KBM-7 (cell line): ENCODE measurements around the gene TDP2.
A peak's percentile ranks its signal among the peaks of the same experiment; 100 is the strongest.
"Not testable (repeated sequence)": the region's sequence is repeated elsewhere in the genome, so short reads cannot be mapped to it uniquely, and the experiment has no call there.

Source experiments
- DNase-seq: peaks from one replicate; pipeline ENCODE4 v3.0.0-alpha.2; 2015
- in situ Hi-C: fragments of 300-500 bp; cut with MboI; formaldehyde crosslinking; loops from 2 replicates; pipeline ENCODE4 v1.14.3; 2020; ENCODE audit warnings: low sequenced_read_pairs, low pct_unique_long_range_greater_than_20kb, mixed read lengths

Gene TDP2

DNA sequence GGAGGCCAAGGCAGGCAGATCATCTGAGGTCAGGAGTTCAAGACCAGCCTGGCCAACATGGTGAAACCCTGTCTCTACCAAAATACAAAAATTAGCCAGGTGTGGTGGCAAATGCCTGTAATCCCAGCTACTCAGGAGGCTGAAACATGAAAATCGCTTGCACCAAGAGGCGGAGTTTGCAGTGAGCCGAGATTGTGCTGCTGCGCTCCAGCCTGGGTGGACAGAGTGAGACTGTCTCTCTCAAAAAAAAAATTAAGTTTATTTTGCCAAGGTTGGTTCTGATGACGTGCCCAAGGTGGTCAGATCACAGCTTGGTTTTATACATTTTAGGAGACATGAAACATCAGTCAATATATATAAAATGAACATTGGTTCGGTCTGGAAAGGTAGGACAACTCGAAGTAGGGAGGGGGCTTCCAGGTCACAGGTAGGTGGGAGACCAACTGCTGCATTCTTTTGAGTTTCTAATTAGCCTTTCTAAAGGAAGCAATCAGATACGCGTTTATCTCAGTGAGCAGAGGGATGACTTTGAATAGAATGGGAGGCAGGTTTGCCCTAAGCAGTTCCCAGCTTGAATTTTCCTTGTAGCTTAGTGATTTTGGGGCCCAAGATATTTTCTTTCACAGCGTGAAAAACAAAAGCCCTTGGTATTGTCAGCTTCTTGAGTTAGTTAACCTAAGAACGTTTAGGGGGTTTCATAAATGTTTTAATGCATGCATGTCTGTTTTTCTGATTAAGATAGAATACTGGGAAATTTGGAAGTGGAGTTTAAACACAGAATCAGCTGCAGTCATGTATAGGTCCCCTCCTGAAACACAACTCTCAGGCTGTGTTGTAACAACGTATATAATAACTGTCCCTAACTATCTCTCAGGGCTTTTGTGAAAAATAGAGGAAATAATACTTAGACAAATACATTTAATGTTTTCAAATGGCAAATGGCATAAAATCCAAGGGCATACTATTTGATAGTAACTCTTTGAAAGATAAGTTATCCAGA is 16.9 kb upstream of the TDP2 start:
- no peak for DNase-seq
- in situ Hi-C loops = no loop called here

DNA sequence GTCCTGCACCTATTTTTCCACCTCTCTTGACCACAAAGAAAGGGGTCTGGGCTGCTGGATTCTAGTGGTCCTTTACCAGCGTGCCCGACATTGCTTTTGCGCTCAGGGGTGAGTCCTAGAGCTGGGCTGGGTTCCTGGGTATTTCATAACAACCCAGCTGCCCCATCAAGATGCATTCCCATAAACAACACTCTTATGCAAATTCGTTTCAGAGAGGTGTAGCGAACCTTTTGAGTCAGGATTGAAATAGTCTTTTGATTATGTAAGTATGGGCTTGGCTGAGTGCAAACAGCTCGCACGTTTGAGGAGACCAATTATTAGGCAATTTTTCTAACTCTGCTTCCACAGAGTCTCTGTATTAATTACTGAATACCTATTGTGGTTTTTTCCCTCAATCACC is 13.9 kb upstream of the TDP2 start:
- DNase-seq = no peak
- in situ Hi-C loops = no loop called here

DNA sequence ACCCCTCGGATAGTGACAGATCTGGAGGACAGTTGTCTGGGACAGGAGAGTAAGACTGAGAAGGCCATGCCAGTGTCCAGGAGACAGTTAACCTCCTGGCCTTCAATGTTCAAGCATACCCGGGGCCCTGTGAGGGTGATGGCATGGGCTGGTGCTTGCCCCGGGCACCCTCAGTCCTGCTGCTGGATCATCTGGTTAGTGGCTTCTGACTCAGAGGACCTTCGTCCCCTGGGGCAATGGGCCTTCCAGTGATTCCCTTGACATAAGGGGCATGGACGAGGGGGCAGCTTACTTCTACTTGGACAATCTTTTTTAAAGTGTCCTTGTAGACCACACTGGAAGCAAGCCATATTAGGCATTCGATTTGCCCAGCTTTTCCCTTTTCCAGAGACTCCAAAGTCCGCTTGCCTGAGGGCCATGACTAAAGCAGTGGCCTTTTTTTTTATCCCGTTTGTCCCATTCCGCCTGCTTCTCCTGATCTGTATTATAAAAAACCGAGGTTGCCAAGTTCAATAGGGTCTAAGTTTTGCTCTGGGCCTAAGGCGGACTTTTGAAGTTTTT is 12.2 kb upstream of the TDP2 start:
- in situ Hi-C loops, DNase-seq: not testable (repeated sequence)

DNA sequence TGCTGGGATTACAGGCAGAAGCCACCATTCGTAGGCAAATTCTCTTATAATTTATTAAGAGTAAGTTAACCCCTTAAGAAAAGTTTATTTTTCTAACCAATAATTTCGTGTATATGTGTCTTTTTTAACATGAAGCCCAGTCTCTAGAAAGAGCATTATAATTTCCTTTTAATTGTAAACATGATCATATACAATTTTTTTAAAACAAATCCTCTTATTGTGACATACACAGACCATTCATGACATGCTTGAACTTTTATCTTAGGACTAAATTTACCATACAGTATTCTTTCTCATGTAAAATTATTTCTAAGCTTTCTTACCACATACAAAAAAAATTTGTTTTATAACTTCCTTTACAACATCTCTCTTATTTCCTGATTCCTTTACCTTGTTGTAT is 6.9 kb upstream of the TDP2 start:
- DNase-seq = peak; percentile 10
- in situ Hi-C loops = no loop called here

DNA sequence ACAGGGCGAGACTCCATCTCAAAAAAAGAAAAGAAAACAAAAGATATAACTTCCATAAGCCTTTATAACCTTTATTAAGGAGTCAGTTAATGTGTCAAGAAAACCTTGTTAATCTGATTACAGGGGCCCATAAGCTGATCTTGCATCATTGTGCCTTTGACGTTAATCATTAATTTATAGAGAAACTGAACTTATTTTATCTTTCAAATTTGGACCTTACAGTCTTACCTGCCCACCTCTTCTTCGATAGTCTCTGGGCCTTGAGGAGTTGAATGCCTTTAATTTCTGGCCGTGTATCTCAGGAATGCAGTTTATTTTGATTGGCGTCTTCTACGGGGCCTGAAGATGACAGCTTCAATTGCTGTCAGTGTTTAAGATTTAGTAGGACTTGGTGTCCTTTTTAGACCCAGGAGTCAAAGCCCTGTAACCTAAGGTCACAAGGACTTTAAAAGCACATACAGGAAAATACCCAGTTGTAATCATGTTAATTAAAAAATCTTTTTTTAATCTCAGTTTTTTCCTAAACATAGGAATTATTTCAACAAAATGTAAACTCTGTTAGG is 6.0 kb upstream of the TDP2 start:
- in situ Hi-C loops = no loop called here
- no peak for DNase-seq

DNA sequence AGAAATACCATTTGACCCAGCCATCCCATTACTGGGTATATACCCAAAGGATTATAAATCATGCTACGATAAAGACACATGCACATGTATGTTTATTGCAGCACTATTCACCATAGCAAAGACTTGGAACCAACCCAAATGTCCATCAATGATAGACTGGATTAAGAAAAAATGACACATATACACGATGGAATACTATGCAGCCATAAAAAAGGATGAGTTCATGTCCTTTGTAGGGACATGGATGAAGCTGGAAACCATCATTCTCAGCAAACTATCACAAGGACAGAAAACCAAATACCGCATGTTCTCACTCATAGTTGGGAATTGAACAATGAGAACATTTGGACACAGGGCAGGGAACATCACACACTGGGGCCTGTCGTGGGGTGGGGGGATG is 4.4 kb upstream of the TDP2 start:
- in situ Hi-C loops, DNase-seq: not testable (repeated sequence)

DNA sequence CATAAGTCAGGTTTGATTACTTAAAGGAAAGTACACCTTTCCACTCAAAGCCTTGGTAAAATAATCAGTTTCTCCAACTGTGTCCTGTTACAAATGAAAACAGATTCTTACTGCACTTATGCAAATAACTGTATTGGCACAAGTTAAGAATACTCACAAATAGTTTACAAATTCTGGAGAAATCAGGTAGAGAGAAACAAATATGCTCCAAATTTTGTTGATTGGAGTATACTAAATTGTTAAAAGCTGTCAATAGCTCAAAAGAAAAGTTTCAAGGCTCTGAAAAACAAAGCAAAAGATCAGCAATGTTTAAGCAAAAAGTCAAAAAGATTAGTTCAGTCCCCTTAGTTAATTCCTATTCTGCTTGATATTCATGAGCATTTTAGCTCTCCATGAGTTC is 3.8 kb upstream of the TDP2 start:
- in situ Hi-C loops, DNase-seq: not testable (repeated sequence)

DNA sequence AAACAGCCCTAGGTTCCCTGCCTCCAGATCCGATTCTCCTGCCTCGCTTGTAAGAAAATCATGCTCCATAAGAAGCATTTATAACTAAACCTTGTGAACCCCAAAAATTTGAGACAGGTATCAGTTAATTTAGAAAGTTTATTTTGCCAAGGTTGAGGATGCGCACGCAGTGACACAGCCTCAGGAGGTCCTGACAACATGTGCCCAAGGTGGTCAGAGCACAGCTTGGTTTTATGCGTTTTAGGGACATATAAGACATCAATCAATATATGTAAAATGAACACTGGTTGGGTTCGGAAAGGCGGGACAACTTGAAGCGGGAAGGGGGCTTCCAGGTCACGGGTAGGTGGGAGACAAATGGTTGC is 2.3 kb upstream of the TDP2 start:
- no peak for DNase-seq
- in situ Hi-C loops = no loop called here

DNA sequence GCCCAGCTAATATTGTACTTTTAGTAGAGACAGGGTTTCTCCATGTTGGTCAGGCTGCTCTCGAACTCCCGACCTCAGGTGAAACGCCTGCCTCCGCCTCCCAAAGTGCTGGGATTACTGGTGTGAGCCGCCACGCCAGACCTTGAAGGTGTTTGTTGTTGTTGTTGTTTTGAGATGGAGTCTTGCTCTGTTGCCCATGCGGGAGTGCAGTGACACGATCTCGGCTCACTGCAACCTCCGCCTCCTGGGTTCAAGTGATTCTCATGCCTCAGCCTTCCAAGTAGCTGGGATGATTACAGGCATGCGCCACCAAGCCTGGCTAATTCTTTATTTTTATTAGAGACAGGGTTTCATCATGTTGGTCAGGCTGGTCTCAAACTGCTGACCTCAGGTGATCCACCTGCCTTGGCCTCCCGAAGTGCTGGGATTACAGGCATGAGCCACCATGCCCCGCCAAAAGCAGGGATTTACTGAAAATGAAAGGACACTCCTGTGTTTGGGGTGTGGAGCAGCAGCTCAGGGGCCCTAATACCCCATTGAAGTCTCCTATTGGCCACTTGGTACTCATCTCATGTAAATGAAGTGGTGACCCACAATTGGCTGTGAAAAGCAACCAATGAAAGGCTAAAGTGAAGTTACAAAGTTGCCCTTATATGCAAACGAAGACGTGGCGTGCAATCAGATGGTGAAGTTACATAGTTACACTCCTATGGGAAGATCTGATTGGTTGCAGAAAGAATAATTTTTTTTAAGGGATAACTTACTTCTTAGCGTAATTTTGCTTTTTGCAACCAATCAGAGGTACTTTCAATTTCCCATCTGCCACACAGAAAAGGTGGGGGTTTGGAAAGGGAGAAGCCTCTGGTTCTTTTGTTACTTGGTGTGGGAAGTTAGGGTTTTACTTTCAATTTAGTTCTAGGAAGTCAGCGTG is 1.6 kb upstream of the TDP2 start:
- peak; percentile 13 for DNase-seq
- in situ Hi-C loops = not testable (repeated sequence)

DNA sequence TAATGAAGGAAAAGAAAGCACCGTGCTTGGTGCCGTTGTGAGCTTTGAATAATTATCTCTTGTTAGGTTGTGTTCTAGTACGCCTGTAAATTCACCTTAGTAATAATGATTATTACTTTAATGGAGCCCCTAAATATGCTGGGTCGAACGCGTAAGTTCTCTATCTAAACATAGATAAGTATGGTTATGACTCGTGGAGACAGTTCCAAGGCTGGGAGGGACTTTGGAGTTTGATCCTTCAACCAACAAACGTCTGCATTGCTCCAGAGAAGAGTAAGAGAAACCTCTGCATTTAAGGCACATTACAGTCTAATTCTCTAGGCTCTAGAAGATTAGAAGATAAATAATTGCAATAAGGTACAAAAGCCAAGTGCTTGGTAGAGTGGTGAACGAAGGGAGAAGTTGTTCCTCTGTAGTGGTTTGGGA is 692 bp upstream of the TDP2 start:
- no peak for DNase-seq
- in situ Hi-C loops = no loop called here

DNA sequence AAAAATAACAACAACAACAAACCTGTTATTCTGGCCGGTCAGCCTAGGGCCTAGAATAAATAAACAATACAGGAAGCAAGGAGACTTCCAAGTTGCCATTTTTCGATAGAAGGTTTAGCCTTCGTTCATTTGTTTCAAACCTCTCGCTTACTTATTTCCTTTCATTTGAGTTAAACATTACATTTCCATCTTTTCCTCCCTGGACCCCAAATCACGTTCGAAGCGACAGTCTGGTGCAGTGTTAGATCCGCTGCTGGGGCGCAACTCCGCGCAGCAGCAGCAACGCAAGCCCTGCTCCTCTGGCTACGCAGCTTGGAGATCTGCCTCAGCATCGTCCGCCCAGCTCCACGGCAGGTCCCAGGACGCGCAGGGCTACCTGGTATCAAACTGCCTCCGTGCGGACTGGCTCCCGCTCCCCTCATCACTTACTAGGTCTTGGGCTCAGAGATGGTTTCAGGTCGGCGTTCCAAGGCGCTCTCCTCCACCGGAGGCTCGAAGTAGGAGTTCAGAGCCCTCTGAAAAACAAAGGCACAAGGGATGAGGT is 530 bp downstream of the TDP2 start:
- DNase-seq = no peak
- in situ Hi-C loops = no loop called here

DNA sequence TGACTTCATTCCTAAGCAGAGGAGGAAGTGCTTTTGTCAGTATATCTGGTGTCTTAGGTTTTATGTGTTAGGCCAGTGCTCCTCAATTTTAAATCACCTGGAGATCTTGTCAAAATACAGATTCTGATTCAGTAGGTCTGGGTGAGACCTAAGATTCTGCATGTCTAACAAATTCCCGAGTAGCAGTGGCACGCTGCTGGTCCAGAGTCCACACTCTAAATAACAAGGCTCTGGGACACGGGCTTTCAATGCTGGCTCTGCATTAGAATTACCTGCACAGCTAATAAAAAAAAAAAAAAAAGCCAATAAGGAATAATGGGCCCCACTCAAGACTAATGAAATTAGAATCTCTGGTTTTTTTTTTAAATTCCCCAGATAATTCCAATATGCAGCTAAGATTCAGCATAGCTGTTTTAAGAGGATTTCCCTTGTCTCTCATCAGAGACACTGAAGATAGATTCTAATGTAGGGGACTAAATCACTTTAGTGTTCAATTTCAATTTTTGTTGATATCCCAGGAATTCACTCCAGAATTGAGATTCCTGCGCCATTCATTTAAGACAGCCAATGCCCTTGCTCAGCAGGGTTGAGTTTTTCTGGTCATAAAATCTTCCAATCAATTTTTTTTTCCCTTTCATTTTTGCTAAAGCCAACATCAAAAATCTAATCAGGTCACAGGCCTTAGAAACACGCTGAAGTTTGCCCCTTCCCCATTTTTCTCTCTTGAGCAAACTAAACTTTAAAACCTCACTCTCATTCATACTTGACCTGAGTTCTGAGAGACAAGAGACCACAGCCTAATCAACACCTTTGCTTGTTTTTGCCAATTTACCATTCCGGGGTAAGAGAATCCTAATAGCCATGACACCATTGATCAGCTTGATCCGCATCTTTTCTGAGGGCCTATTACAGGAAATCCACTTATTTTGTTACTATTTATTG is 2.4 kb downstream of the TDP2 start:
- in situ Hi-C loops = no loop called here
- no peak for DNase-seq

DNA sequence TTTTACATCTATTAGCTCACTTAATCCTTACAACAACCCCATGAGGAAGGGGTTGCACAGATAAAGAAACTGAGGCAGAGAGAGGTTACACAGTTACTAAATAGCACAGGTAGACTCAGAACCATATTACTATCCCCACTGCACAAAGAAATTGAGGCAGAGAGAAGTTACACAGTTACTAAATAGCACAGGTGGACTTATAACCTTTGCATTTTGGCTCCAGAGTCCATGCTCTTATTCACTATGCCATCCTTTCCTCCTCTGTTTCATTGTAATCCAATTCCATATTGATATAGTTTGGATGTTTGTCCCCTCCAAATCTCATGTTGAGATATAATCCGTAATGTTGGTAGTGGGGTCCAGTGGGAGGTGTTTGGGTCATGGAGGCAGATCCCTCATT is 3.5 kb downstream of the TDP2 start:
- DNase-seq = no peak
- in situ Hi-C loops = no loop called here

DNA sequence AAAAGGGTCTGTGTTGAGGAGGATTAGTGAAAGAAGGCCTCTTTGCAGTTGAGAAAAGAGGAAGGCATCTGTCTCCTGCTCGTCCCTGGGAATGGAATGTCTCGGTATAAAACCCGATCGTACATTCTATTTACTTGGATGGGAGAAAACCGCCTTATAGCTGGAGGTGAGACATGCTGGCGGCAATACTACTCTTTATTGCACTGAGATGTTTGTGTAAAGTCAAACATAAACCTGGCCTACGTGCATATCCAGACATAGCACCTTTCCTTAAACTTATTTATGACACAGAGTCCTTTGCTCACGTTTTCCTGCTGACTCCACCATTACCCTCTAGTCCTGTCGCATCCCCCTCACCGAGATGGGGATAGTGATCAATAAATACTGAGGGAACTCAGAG is 4.5 kb downstream of the TDP2 start:
- DNase-seq = no peak
- in situ Hi-C loops = no loop called here

DNA sequence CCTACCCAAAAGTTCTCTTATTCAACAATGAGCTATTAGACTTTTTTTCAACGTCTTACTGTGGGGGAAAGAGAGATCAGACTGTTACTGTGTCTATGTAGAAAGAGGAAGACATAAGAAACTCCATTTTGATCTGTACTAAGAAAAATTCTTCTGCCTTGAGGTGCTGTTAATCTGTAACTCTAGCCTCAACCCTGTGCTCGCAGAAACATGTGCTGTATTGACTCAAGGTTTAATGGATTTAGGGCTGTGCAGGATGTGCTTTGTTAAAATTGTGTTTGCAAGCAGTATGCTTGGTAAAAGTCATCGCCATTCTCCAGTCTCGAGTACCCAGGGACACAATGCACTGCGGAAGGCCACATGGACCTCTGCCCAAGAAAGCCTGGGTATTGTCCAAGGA is 4.9 kb downstream of the TDP2 start:
- DNase-seq, in situ Hi-C loops: not testable (repeated sequence)

DNA sequence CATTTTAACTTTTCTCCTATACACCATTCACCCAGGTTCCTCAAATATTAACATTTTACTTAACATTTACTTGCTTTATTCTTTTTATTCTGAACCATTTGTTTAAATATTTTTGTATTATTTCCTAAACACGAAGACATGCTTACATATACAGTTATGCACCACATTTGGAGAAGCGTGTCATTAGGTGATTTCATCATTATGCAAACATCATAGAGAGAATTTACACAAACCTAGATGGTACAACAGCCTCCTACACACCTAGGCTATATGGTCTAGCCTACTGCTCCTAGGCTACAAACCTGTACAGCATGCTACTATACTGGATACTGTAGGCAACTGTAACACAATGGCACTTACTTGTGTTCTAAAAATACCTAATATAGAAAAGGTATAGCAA is 6.6 kb downstream of the TDP2 start:
- in situ Hi-C loops = no loop called here
- no peak for DNase-seq

DNA sequence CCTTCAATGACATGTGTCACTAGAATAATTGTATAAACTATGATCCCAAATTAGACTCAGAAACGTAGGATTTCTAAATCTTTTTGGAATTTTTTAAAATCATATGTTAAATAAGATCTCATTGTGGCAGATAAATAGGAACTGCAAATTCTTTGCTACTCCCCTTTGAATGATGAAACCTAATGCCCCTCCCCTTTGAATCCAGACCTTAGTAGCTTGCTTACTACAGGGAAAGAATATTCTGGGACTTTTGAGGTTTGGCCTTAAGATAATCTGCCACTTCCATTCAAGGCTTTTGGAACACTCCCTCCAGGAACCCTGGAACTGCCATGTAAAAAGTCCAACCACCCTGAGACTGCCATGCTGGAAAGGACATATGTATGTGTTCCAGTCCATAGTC is 7.1 kb downstream of the TDP2 start:
- DNase-seq = no peak
- in situ Hi-C loops = no loop called here
